Neural progenitor cell (in vitro differentiated cells): Measurements from ENCODE around the gene OR10G7. TPM values are rescaled to one million over a fixed set of nuclear protein-coding genes. Genes with fewer than 3 reads are reported as not detected.

Experiments used
- DNase-seq: peaks from one replicate; pipeline ENCODE4 v3.0.0-alpha.2; 2016; ENCODE audit warnings: low spot score
- H2AFZ ChIP-seq: fragments of 200-600 bp; sonication (generic); replicated peaks from 2 replicates; pipeline ENCODE4 v1.6.1; 2016; ENCODE audit warnings: antibody characterized with exemption
- H3F3A ChIP-seq: fragments of 200-600 bp; sonication (generic); 2 replicates; pipeline ENCODE4 v1.6.1; 2016; ENCODE audit warnings: antibody characterized with exemption, low read depth
- H3K27ac ChIP-seq: fragments of 200-600 bp; sonication (generic); 2 replicates; pipeline ENCODE4 v1.5.1; 2016; ENCODE audit warnings: mild to moderate bottlenecking
- H3K27me3 ChIP-seq: fragments of 200-600 bp; sonication (generic); 2 replicates; pipeline ENCODE4 v1.6.1; 2016; ENCODE audit warnings: mild to moderate bottlenecking, moderate library complexity
- H3K36me3 ChIP-seq: fragments of 200-600 bp; sonication (generic); 2 replicates; pipeline ENCODE4 v1.5.1; 2016
- H3K4me1 ChIP-seq: fragments of 200-600 bp; sonication (generic); 2 replicates; pipeline ENCODE4 v1.6.1; 2016; ENCODE audit warnings: mixed run types
- H3K4me2 ChIP-seq: fragments of 200-600 bp; sonication (generic); 2 replicates; pipeline ENCODE4 v1.6.1; 2016
- H3K4me3 ChIP-seq: fragments of 200-600 bp; sonication (generic); 2 replicates; pipeline ENCODE4 v1.5.1; 2016
- H3K79me2 ChIP-seq: fragments of 200-600 bp; sonication (generic); 2 replicates; pipeline ENCODE4 v1.6.1; 2016; ENCODE audit warnings: low read depth
- H3K9ac ChIP-seq: fragments of 200-600 bp; sonication (generic); 2 replicates; pipeline ENCODE4 v1.6.1; 2016
- H3K9me3 ChIP-seq: fragments of 200-600 bp; sonication (generic); 2 replicates; pipeline ENCODE4 v1.5.1; 2016; ENCODE audit warnings: low read depth
- H4K20me1 ChIP-seq: fragments of 200-600 bp; sonication (generic); 2 replicates; pipeline ENCODE4 v1.6.1; 2016; ENCODE audit warnings: low read depth
- H3K27ac Mint-ChIP-seq: 3 replicates; pipeline ENCODE4 v1.8.0; 2021; ENCODE audit warnings: mixed read lengths
- H3K27me3 Mint-ChIP-seq: 2 replicates; pipeline ENCODE4 v1.8.0; 2022; ENCODE audit warnings: low read depth, mild to moderate bottlenecking, inconsistent platforms, moderate library complexity, mixed read lengths; ENCODE audit not compliant: insufficient read depth
- H3K36me3 Mint-ChIP-seq: 3 replicates; pipeline ENCODE4 v1.8.0; 2021; ENCODE audit warnings: mixed read lengths
- H3K4me1 Mint-ChIP-seq: 3 replicates; pipeline ENCODE4 v1.8.0; 2021; ENCODE audit warnings: mixed read lengths
- H3K4me3 Mint-ChIP-seq: 3 replicates; pipeline ENCODE4 v1.8.0; 2021; ENCODE audit warnings: mild to moderate bottlenecking, moderate library complexity, mixed read lengths
- H3K9me3 Mint-ChIP-seq: 3 replicates; pipeline ENCODE4 v1.8.0; 2020; ENCODE audit warnings: mixed read lengths
- EZH2 ChIP-seq: fragments of 200-600 bp; sonication (generic); IDR thresholded peaks from 2 replicates; pipeline ENCODE4 v1.6.1; 2017; ENCODE audit warnings: antibody characterized with exemption, mild to moderate bottlenecking, moderate library complexity
- EZH2phosphoT487 ChIP-seq: fragments of 200-600 bp; sonication (generic); IDR thresholded peaks from 2 replicates; pipeline ENCODE4 v1.6.1; 2017; ENCODE audit warnings: antibody characterized with exemption
- total RNA-seq: library from RNA; depleted of rRNA; stranded (reverse); fragments of >200 nt; gene quantifications from 2 replicates; pipeline ENCODE4 v1.2.3, GENCODE V29; 2015; ENCODE audit warnings: low replicate concordance
- TF ChIP-seq, protein P1 (sequence below): fragments of 200-600 bp; sonication (generic); IDR thresholded peaks from 2 replicates; pipeline ENCODE4 v1.5.1; 2017; ENCODE audit warnings: antibody characterized with exemption, mild to moderate bottlenecking

The OR10G7 gene, protein sequence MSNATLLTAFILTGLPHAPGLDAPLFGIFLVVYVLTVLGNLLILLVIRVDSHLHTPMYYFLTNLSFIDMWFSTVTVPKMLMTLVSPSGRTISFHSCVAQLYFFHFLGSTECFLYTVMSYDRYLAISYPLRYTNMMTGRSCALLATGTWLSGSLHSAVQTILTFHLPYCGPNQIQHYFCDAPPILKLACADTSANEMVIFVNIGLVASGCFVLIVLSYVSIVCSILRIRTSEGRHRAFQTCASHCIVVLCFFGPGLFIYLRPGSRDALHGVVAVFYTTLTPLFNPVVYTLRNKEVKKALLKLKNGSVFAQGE
- not detected in 2 replicates for total RNA-seq

DNA sequence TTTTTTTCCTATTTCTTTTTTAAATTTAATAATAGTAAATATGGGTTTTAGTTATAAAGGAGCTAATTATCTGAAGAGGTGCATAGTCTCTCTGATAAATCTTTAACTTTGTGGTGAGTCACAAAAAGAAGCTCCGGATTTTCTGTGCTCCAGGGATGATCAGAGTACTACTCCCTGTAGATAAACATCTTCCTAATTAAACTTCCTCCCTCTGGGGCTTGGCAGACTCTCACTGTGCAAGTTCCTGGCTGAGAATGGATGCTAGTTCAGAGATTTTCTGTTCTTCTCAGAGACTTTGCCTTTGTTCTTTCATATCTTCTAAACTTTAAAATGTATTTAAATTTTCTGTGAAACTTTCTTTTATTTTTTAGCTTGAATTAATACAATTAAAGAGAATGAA lies at the start of gene OR10G7:
OR10G7 (minus strand) TSS at position 72 of the 400 bp plus-strand sequence. CDS start 2,324 bp downstream, outside the sequence.
- H3F3A ChIP-seq, result no peaks in the 10 kb centered on the region
- DNase-seq, result no peak
- Mint-ChIP-seq H3K4me1 (no peaks in the 10 kb centered on the region), H3K4me3 (no peak within 1 kb of the TSS), H3K27ac (no peak within 1 kb of the TSS), H3K36me3 (no peaks in the 10 kb centered on the region), H3K27me3 (no peaks in the 10 kb centered on the region), H3K9me3 (no peaks in the 10 kb centered on the region)
- H3K9ac ChIP-seq, result no peak within 1 kb of the TSS
- no peaks in the 10 kb centered on the region for H3K27me3 ChIP-seq
- H3K4me3 ChIP-seq, result no peak within 1 kb of the TSS
- H3K79me2 ChIP-seq, result no peaks in the 10 kb centered on the region
- H3K4me1 ChIP-seq, result peaks cover 4% of the 10 kb centered on the region
- no peak for TF ChIP-seq EZH2phosphoT487
- no peak for TF ChIP-seq EZH2
- TF ChIP-seq, protein P1, sequence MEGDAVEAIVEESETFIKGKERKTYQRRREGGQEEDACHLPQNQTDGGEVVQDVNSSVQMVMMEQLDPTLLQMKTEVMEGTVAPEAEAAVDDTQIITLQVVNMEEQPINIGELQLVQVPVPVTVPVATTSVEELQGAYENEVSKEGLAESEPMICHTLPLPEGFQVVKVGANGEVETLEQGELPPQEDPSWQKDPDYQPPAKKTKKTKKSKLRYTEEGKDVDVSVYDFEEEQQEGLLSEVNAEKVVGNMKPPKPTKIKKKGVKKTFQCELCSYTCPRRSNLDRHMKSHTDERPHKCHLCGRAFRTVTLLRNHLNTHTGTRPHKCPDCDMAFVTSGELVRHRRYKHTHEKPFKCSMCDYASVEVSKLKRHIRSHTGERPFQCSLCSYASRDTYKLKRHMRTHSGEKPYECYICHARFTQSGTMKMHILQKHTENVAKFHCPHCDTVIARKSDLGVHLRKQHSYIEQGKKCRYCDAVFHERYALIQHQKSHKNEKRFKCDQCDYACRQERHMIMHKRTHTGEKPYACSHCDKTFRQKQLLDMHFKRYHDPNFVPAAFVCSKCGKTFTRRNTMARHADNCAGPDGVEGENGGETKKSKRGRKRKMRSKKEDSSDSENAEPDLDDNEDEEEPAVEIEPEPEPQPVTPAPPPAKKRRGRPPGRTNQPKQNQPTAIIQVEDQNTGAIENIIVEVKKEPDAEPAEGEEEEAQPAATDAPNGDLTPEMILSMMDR, result no peak
- H3K36me3 ChIP-seq, result no peaks in the 10 kb centered on the region
- H3K9me3 ChIP-seq, result no peaks in the 10 kb centered on the region
- peak within 1 kb of the TSS; percentile 47 for H2AFZ ChIP-seq
- H3K27ac ChIP-seq, result no peak within 1 kb of the TSS
- no peak within 1 kb of the TSS for H3K4me2 ChIP-seq
- no peaks in the 10 kb centered on the region for H4K20me1 ChIP-seq

DNA sequence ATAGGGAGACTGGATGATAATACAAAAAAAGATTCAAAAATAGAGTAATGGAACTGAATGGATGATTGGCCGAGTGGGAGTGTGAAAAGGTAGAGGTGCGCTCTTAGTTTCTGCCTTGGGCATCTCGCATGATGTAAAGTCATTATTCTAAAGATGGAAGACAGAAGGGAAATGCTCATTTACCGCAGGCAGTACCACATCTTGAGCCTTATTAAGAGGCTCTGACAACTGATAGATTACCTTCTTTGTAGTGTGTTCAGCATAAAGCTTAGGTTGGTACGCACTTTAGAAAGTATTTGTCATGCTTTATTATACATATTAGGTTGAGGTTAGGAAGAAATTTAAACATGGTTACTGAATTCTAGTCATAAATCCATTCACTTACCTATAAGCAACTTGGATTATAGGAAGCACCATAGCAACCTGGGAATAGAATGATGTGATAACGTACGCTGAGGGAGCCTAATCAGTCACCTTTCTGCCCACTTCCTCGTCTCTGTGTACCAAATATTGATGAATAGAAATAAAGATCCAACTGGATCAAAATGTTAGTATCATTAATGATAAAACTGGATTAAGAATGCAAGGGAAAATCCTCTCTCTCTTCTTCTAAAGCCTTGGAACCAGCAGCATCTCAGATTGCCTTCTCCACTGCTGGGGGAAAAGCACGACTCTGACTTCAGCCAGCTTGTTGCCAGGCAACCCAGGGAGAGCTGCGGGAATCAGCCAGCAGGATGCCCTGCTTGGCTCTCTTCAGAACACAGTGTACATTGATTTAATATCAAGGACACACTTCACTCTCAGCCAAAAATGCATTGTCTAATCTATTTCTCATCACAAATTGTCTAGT lies 45.1 kb upstream of the OR10G7 start:
- Histone ChIP-seq H3K4me1 (no peaks in the 10 kb centered on the region), H3F3A (no peaks in the 10 kb centered on the region), H3K27ac (no peak overlapping the region), H3K4me2 (peak overlapping the region; percentile 12), H3K79me2 (no peaks in the 10 kb centered on the region), H4K20me1 (no peaks in the 10 kb centered on the region), H3K4me3 (no peak overlapping the region), H2AFZ (no peak overlapping the region), H3K27me3 (no peaks in the 10 kb centered on the region), H3K9me3 (no peaks in the 10 kb centered on the region), H3K36me3 (no peaks in the 10 kb centered on the region), H3K9ac (no peak overlapping the region)
- Mint-ChIP-seq H3K9me3 (no peaks in the 10 kb centered on the region), H3K27me3 (no peaks in the 10 kb centered on the region), H3K4me1 (peaks cover 33% of the 10 kb centered on the region), H3K36me3 (no peaks in the 10 kb centered on the region), H3K4me3 (no peak overlapping the region), H3K27ac (no peak overlapping the region)
- TF ChIP-seq EZH2 (no peak), EZH2phosphoT487 (no peak)
- TF ChIP-seq, protein P1, result no peak
- DNase-seq, result peak; percentile 74

DNA sequence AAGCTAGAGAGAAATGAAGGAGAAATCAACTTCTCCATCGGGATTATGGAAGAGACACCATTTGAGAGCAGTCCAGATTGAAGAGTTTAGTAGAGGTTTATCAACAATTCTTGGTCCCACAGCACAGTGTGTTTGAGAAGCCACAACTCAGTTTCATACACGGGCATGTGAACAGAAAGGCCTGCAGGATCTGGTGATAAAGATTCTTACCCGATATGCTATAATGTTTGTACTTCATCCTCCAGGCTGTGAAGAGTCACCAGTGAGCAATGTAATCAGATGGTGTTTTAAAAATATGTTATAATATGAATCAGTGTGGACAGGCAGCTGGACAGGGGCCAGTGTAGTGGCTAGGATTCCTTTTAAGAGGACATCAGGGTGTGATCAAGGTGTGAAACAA lies 44.5 kb upstream of the OR10G7 start:
- Mint-ChIP-seq H3K27me3 (no peaks in the 10 kb centered on the region), H3K4me3 (no peak overlapping the region), H3K36me3 (no peaks in the 10 kb centered on the region), H3K4me1 (peaks cover 36% of the 10 kb centered on the region), H3K9me3 (no peaks in the 10 kb centered on the region), H3K27ac (no peak overlapping the region)
- Histone ChIP-seq H3K79me2 (no peaks in the 10 kb centered on the region), H3K27ac (no peak overlapping the region), H3K9ac (no peak overlapping the region), H3K36me3 (no peaks in the 10 kb centered on the region), H3K4me3 (no peak overlapping the region), H3K27me3 (no peaks in the 10 kb centered on the region), H3F3A (no peaks in the 10 kb centered on the region), H3K4me1 (no peaks in the 10 kb centered on the region), H2AFZ (peak overlapping the region; percentile 39), H3K9me3 (no peaks in the 10 kb centered on the region), H4K20me1 (no peaks in the 10 kb centered on the region), H3K4me2 (no peak overlapping the region)
- TF ChIP-seq, protein P1, result no peak
- TF ChIP-seq EZH2phosphoT487 (no peak), EZH2 (no peak)
- DNase-seq, result no peak
